HG03571 (cell line): Measurements from ENCODE around the gene LY6G6F.

Source experiments
- ATAC-seq: cut with Tn5 transposase; IDR thresholded peaks from one replicate; pipeline ENCODE4 v1.9.1; 2021; ENCODE audit not compliant: unreplicated experiment

Gene LY6G6F

GRCh38 chr6:31706599-31706998 is at the start of gene LY6G6F:
Gene LY6G6F (plus strand): TSS chr6:31706866. CDS start chr6:31706907, 41 bp downstream.
- ATAC-seq, result no peak

DNA sequence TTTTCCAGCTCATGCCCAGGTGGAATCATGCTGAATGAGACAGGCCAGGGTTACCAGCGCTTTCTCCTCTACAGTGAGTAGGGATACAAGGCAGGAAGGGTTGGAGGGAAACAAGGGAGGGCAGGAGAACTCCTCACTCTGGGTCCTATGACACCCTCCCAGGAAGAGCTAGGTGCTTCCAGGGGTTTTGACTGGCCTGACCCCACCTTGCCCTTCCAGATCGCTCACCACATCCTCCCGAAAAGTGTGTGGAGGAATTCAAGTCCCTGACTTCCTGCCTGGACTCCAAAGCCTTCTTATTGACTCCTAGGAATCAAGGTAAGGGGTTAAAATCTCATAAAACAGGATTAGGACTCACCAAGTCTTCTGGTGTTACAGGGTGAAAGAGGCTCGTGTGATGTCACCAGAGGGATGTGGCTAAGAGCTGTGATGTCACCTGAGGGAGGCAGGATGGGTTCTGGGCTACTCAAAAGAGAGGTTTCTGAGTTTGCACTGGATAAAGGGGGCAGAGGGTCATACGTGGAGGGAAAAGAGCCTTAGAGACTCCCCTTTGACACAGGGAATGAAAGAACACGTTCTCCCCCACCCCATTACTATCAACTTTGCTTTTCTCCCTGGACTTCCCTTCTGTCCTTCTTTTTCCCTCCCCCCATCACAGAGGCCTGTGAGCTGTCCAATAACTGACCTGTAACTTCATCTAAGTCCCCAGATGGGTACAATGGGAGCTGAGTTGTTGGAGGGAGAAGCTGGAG is 49.1 kb upstream of the LY6G6F start:
- ATAC-seq, result no peak

DNA sequence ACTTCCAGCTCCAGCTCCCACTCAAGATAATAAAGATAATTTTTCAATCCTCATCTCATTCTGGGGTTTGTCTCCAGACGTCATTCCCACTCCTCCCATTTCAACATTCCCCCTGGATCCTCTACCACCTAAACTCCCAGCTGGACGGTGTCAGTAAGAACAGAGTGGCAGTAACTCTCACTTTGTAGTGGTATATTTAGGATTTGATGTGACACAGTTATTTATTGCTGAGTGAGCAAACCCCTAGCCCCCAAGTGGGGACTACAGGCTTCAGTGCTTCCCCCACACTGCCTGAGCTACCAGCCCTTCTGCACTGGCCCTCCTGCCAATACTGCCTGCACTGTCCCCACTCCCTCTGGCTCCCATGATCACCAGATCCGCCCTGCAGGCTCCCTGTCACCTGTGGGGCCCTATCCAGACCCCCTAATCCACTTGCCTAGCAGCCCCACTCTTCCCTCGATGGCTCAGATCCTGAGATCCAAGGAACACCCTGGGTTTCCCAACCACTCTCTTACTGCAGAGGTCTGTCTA is 48.4 kb upstream of the LY6G6F start:
- ATAC-seq, result no peak

DNA sequence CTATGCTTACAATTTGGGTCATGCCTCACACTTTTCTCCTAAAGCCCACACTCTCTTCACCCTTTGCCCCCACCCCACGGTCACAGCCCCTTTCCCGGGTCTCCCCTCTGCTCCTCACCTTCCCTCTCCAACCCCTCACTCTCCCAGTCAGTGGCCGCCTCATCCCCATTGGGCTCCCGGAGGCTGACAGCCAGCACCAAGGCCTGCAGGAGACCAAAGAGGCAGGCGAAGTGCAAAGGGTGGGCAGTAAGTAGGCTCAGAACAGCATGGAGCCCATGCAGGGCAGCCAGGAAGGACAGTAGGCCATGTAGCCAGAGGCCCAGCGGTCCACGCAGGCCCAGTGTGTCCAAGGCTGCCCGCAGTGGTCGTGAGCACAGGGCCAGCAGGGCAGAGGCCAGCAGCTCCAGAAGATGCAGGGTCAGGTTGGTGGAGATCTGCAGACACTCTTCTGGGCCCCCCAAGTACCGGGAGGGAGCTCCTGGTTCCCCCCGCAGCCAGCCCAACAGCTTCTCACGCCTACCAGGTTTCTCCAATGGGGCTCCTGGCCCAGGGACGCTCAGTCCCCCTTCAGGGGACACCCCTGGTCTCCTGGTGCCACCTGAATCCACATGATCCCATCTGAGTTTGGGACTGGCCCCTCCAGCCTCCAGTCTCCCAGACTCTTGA is 47.5 kb upstream of the LY6G6F start:
- ATAC-seq, result no peak

- no peak for ATAC-seq
Measured at GRCh38 chr6:31659649-31660380, 46.9 kb upstream of the LY6G6F start.

GRCh38 chr6:31660381-31661261 is 46.0 kb upstream of the LY6G6F start, which contains the start of gene C6orf47:
Gene C6orf47 (minus strand): TSS chr6:31660778. CDS start chr6:31659947, 831 bp downstream.
- no peak for ATAC-seq

DNA sequence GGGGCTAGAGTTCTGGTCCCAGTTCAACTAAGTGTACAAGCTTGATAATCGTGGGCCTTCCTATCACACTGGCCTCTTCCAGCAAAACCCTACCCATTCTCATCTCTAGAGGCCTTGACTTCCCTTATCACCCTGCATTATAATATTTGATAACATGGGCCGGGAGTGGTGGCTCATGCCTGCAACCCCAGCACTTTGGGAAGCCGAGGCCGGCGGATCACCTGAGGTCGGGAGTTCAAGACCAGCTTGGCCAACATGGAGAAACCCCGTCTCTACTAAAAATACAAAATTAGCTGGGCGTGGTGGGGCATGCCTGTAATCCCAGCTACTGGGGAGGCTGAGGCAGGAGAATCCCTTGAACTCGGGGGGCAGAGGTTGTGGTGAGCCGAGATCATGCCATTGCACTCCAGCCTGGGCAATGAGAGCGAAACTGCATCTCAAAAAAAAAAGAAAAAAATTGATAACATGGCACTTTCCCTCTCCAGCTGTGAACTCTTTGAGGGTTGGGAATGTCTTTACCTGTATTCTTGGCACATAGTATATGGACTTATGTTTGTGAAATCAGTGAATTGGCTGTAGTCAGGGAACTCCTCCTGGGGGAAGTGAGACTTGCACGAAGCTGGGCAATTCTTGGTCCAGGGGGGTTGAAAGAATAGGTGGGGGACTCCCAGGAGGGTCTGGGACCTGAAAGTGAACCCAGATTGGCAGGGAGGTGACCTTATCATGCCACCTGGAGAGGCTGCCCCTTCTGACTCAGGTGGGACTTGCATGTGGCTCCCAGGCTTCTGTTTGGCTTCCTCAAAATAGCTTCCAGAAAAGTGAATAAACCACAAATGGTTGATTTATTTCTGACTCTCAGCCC is 45.2 kb upstream of the LY6G6F start:
- ATAC-seq, result no peak

GRCh38 chr6:31662124-31662723 is 44.4 kb upstream of the LY6G6F start:
- no peak for ATAC-seq

DNA sequence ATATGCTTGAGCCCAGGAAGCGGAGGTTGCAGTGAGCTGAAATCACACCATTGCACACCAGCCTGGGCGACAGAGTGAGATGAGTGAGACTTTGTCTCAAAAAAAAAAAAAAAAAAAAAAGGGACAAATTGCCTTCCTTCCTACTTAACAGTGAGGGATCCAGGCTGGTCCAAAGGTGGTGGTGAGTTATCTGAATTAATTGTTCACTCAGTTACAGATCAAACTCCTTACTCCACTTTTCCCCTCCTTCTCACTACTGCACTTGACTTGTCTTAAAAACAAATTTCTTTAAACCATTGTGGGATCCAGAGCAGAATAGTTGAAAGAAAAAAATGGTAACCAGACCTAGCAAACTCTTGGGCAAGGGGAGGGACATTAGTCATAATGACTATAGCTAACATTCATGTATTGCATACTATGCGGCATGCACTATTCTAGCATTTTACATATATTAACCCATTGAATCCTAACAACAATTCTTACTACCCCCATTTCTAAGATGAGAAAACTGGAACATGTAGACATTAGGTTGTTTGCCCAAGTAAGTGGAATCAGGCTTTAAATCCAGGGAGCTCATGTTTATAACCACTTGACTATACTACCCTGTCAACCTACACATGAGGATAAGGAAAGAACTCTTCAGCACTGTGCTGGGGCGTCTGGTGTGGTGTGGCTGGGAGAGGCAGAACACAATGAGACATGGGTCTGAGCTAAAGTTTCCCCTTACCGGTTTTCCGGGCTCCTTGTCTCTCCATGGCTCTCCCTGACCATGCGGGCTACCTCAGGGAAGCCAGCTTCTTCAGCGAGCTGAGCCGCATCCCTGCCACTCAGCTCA is 43.3 kb upstream of the LY6G6F start:
- ATAC-seq, result no peak

GRCh38 chr6:31663961-31664789 is 42.5 kb upstream of the LY6G6F start:
- no peak for ATAC-seq

DNA sequence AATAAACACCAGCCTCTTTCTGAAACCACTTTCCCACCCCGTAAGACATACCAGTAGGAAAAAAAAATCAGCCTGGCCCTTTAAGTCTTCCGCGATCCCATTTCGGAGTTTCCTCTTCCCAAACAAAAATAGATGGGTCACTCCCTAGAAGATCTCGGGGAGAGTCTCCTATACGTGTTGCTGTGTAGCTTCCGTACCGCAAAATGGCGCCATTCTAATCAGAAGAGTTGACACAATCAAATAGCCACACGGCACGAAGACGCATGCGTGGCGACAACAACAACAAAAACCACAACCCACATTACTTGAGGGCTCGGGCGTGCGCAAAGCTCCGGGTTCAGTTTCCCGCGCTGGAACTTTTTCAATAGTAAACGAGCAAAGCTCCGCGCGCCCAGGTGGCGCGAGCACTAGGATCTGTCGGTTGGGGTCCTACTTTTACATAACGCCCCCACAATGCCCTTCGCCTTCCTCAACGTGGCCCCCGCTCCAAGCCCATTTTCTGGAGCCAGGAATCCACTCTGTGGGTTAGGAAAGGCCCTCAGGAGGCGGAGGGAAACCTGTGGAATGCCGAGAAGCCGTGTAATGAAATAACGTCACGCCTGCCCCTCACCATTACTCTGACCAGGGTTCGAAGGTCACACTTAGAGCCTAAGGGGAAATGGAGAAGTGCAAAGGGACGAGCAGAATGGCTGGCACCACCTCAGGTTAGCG is 41.7 kb upstream of the LY6G6F start, which contains the start of gene GPANK1:
GPANK1 (minus strand) TSS at position 208 of the 711 bp plus-strand sequence. CDS start 519 bp downstream, outside the sequence.
- ATAC-seq, result no peak

DNA sequence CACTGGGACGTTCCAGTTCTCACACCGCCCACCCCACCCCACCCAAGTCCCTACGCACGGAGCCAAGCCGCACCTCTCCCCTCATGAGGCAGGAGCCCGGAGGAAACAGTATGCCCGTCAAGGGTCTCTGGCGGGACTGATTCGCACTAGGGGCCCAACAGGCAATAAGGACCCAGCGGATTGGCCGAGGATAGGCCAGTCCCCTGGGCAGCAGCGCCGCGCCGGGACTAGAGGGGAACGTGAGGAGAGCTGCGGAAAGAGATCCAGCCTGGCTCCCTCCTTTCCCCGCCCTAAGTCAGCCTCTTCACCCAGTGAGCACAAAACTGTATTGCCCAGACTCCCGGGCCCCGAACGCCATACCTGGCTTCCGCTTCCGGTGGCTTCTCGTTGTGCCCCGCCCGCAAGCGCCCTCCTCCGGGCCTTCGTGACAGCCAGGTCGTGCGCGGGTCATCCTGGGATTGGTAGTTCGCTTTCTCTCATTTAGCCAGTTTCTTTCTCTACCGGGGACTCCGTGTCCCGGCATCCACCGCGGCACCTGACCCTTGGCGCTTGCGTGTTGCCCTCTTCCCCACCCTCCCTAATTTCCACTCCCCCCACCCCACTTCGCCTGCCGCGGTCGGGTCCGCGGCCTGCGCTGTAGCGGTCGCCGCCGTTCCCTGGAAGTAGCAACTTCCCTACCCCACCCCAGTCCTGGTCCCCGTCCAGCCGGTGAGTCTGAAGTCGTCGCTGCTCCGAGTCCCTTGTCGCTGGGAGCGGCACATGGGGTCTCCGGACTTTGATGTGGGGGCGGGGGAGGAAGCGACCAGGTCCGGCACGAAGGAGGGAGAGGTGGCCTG is 40.9 kb upstream of the LY6G6F start, which contains the start of gene CSNK2B:
CSNK2B (plus strand) TSS at position 580 of the 836 bp plus-strand sequence. CDS start 752 bp downstream, outside the sequence.
- ATAC-seq, result peak; percentile 68

- ATAC-seq, result no peak
Measured at GRCh38 chr6:31666337-31666965, 40.2 kb upstream of the LY6G6F start.

- ATAC-seq, result no peak
Measured at GRCh38 chr6:31669676-31670075, 37.0 kb upstream of the LY6G6F start, which contains the start of gene LY6G5B. Gene LY6G5B (plus strand): TSS chr6:31669976. CDS start chr6:31670951, 975 bp downstream.

DNA sequence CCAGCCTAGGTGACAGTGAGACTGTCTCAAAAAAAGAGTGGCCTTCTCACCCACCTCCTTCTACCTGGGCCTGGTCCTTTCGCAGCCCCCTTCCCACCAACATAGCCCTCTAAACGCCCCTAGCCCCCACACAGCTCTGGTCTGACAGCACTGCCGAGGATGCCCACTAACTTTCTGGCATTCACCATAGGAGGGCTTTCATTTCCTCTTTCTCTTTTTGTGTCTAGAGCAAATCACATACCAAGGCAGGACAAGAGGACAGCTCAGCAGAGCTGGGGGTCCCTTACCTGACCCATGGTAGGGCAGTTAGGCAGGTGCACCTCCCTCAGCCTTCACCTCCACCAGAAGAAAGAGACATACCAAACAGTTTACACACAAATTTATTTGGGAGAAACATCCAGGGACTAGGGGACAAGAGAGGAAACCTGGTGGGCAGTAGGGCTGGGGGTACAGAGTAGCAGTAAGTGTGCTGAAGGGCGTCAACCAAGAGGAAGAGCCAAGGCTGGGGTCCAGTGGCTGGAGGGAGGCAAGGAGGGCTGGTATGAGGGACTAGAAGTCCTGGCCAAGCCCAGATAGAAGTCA is 30.3 kb upstream of the LY6G6F start:
- ATAC-seq, result no peak
